ENCODE data around the gene DPP6.

DNA sequence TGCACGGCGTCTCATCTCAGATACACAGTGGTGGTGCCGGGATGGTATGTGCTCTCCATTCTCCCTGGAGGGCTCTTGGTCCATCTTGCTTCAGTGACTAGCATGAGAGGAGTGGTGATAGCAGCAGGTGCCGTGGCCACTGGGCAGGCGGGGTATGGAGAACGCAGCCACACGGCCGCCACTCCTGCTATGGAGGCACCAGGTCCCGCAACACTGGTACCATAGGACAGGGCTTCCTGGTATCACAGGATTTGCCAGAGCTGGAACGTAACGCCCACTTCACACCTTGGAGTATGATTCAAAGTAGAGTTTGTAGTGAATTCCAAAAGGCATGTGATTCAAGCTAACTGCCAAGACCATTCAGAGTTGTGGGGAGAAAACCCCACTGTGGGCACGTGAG, 284.1 kb downstream of the DPP6 start:
- TF ChIP-seq CTCF (conservative IDR thresholded peaks at IDR 0.05; ENCODE audit: low read depth, low read length): no peak
- TF ChIP-seq EZH2 (IDR thresholded peaks at IDR 0.05; ENCODE audit: borderline replicate concordance, low read depth, low read length, poor library complexity, severe bottlenecking): no peak

All from A673 (cell line).